HepG2 (cell line): ENCODE data around the gene ATRN. TPM values are rescaled to one million over a fixed set of nuclear protein-coding genes. Genes with fewer than 3 reads are reported as not detected.

Source experiments
- DNMT1 ChIP-seq: sonication (generic); formaldehyde crosslinking; IDR thresholded peaks from 2 replicates; pipeline ENCODE4 v1.5.1; 2020; ENCODE audit warnings: mild to moderate bottlenecking, missing genetic modification reagents
- FOSL1 ChIP-seq: sonication (generic); formaldehyde crosslinking; IDR thresholded peaks from 2 replicates; pipeline ENCODE4 v1.9.0; 2021; ENCODE audit warnings: missing genetic modification reagents, borderline replicate concordance
- FOSL2 ChIP-seq: sonication (generic); formaldehyde crosslinking; IDR thresholded peaks from 2 replicates; pipeline ENCODE4 v1.4.0; 2020; ENCODE audit warnings: missing genetic modification reagents
- HDAC1 ChIP-seq: sonication (generic); formaldehyde crosslinking; IDR thresholded peaks from 2 replicates; pipeline ENCODE4 v1.5.1; 2020; ENCODE audit warnings: mild to moderate bottlenecking, missing genetic modification reagents
- MLLT10 ChIP-seq: sonication (generic); formaldehyde crosslinking; IDR thresholded peaks from 2 replicates; pipeline ENCODE4 v1.4.0; 2020; ENCODE audit warnings: missing genetic modification reagents
- PHF21A ChIP-seq: sonication (generic); formaldehyde crosslinking; IDR thresholded peaks from 2 replicates; pipeline ENCODE4 v1.5.0; 2020; ENCODE audit warnings: mild to moderate bottlenecking, missing genetic modification reagents
- RNF2 ChIP-seq: fragments of 450-650 bp; conservative IDR thresholded peaks from 2 replicates; pipeline ENCODE4 v1.6.1; 2016; ENCODE audit warnings: low read depth
- SRSF4 ChIP-seq: fragments of 200-400 bp; formaldehyde crosslinking; IDR thresholded peaks from one replicate; pipeline ENCODE4 v1.6.1; 2018; ENCODE audit warnings: mild to moderate bottlenecking, low read depth, low read length, moderate library complexity; ENCODE audit not compliant: poor library complexity, severe bottlenecking
- TCF12 ChIP-seq, 2 experiments: fragments of 450-650 bp in 1 of 2; sonication (generic) in 1 of 2; formaldehyde crosslinking in 1 of 2; IDR thresholded peaks; 2 replicates each; pipeline versions ENCODE4 v1.6.1 to v1.8.0; 2017 to 2022; ENCODE audit warnings: antibody characterized with exemption in 1 of 2, mild to moderate bottlenecking in 1 of 2, missing genetic modification reagents in 1 of 2, moderate library complexity in 1 of 2
- ZBTB10 ChIP-seq: sonication (generic); formaldehyde crosslinking; IDR thresholded peaks from 2 replicates; pipeline ENCODE4 v1.4.0; 2020; ENCODE audit warnings: missing genetic modification reagents, borderline replicate concordance
- ZNF484 ChIP-seq: sonication (generic); formaldehyde crosslinking; IDR thresholded peaks from 2 replicates; pipeline ENCODE4 v1.5.1; 2020; ENCODE audit warnings: mild to moderate bottlenecking, low read depth, missing genetic modification reagents, borderline replicate concordance
- ZNF782 ChIP-seq: sonication (generic); formaldehyde crosslinking; IDR thresholded peaks from 2 replicates; pipeline ENCODE4 v1.4.0; 2020; ENCODE audit warnings: missing genetic modification reagents, mild to moderate bottlenecking, borderline replicate concordance
- ZSCAN31 ChIP-seq: sonication (generic); formaldehyde crosslinking; IDR thresholded peaks from 2 replicates; pipeline ENCODE4 v1.5.0; 2020; ENCODE audit warnings: low read depth, mild to moderate bottlenecking, missing genetic modification reagents
- polyA plus RNA-seq, 8 experiments: library from polyadenylated mRNA; depleted of rRNA in 3 of 8; stranded (reverse) in 7 of 8; unstranded in 1 of 8; fragments of >200 nt; fragmentation: Illumina TruSeq in 4 of 8; extraction: Trizol in 4 of 8; gene quantifications; 2 replicates each; pipeline versions ENCODE4 v1.2.1 to v1.2.3, GENCODE V29; 2011 to 2016; ENCODE audit warnings: low read depth in 4 of 8, missing spikeins in 1 of 8, mixed read lengths in 1 of 8; ENCODE audit not compliant: insufficient read depth in 1 of 8
- total RNA-seq, 5 experiments: library from RNA; depleted of rRNA; stranded (reverse); fragments of >200 nt; fragmentation: Illumina TruSeq; extraction: Trizol; gene quantifications; 2 replicates each; pipeline ENCODE4 v1.2.3, GENCODE V29; 2016; ENCODE audit warnings: low read depth in 1 of 5
- TF ChIP-seq, protein P1 (sequence below): sonication (generic); formaldehyde crosslinking; IDR thresholded peaks from 2 replicates; pipeline ENCODE4 v1.8.0; 2022; ENCODE audit warnings: missing genetic modification reagents, mild to moderate bottlenecking, moderate library complexity, borderline replicate concordance

The ATRN gene
- total and polyA plus RNA-seq, 2 of the 13 experiments (the other 11 are each of a cell fraction or from before 2014, with no cell fraction given) = 44.2 to 81.1 TPM

- TF ChIP-seq, protein P1, sequence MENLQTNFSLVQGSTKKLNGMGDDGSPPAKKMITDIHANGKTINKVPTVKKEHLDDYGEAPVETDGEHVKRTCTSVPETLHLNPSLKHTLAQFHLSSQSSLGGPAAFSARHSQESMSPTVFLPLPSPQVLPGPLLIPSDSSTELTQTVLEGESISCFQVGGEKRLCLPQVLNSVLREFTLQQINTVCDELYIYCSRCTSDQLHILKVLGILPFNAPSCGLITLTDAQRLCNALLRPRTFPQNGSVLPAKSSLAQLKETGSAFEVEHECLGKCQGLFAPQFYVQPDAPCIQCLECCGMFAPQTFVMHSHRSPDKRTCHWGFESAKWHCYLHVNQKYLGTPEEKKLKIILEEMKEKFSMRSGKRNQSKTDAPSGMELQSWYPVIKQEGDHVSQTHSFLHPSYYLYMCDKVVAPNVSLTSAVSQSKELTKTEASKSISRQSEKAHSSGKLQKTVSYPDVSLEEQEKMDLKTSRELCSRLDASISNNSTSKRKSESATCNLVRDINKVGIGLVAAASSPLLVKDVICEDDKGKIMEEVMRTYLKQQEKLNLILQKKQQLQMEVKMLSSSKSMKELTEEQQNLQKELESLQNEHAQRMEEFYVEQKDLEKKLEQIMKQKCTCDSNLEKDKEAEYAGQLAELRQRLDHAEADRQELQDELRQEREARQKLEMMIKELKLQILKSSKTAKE = peak; percentile 98
- no peak; the same call in 1 of the 2 replicates for TF ChIP-seq ZNF782 (CRISPR knock-in tag)
- TF ChIP-seq DNMT1 (CRISPR knock-in tag) = no peak
- TF ChIP-seq HDAC1 = peak; percentile 89
- no peak; the same call in 1 of the 2 replicates for TF ChIP-seq ZSCAN31 (CRISPR knock-in tag)
- TF ChIP-seq ZNF484 (CRISPR knock-in tag) = no peak
- TF ChIP-seq FOSL1 (CRISPR knock-in tag) = no peak
- TF ChIP-seq RNF2 = no peak
- no peak for TF ChIP-seq TCF12 (IDR thresholded peaks at IDR 0.05)
- TF ChIP-seq TCF12 (CRISPR knock-in tag; IDR thresholded peaks at IDR 0.05) = peak; percentile 75; the same call in 1 of the 2 replicates
- TF ChIP-seq ZBTB10 (CRISPR knock-in tag) = no peak
- TF ChIP-seq MLLT10 (CRISPR knock-in tag) = no peak
- peak; percentile 79 for TF ChIP-seq FOSL2 (CRISPR knock-in tag)
- no peak for TF ChIP-seq SRSF4
- TF ChIP-seq PHF21A (CRISPR knock-in tag) = peak; percentile 55
Observed at GRCh38 chr20:3628502-3629314, 157.9 kb downstream of the ATRN start (continued).
